GM19463 (cell line): ENCODE results near the gene KIF26B.

Source experiments
- ATAC-seq: cut with Tn5 transposase; IDR thresholded peaks from one replicate; pipeline ENCODE4 v1.9.1; 2021; ENCODE audit warnings: mild to moderate bottlenecking, moderate library complexity; ENCODE audit not compliant: unreplicated experiment

The KIF26B gene

GRCh38 chr1:245409341-245410195, 254.8 kb downstream of the KIF26B start:
- no peak for ATAC-seq

DNA sequence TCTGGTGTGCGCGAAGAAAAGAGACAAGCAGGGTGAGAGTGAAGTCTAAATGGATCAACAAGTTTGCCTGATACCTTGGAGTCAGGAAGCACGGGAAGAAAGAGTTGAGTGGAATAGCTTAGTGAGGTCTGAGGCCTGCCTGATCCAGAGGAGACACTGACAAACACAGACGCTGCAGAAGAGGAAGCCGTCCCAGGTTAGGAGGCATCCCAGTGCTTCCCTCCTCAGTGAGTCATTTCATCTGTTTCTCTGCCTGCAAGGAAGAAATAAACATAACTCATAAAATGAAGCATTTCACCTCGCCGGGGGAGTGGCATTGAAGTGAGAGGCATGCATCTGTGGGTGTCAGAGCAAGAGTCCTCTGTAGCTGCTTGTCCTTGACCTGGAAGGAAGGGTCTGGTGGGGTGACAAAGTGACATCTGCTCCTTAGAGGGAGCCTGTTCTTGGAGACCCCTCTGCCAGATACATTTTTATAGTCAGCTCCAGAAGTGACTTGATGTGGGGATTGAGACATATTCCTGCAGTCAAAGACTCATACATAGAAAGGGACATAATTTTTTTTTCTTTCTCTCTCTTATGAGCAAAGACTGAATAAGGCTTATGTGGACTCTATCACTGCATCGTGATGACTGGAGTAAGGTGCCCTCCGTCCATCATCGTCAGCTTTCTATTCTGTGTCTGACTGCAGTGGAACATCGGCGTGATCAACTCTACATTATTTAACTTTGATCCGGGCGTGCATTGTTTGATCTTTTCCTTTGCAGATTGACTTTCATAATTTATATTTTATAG, 256.7 kb downstream of the KIF26B start:
- no peak for ATAC-seq

- no peak for ATAC-seq
These were observed 257.5 kb downstream of the KIF26B start for GRCh38 chr1:245412306-245412705.

DNA sequence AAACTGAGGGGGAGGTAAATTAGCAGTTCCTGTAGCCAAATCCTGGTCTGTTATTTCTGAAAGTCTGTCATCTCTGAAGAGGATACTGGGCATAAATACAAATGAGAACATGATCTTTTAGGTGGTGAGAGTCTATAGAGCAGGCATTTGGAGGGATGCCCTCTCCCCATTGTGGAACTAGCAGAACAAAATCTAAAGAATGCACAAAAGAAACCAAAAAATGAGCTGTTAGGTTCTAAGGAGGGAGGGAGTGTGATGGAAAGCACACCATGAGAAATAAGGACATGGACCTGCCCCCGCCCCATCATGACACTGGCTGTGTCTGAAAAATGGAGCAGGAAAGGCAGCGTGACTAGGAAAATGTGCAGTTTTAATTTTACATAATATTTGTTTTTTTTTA, 262.0 kb downstream of the KIF26B start:
- no peak for ATAC-seq

- no peak for ATAC-seq
These were observed 263.3 kb downstream of the KIF26B start for GRCh38 chr1:245418077-245418476.

DNA sequence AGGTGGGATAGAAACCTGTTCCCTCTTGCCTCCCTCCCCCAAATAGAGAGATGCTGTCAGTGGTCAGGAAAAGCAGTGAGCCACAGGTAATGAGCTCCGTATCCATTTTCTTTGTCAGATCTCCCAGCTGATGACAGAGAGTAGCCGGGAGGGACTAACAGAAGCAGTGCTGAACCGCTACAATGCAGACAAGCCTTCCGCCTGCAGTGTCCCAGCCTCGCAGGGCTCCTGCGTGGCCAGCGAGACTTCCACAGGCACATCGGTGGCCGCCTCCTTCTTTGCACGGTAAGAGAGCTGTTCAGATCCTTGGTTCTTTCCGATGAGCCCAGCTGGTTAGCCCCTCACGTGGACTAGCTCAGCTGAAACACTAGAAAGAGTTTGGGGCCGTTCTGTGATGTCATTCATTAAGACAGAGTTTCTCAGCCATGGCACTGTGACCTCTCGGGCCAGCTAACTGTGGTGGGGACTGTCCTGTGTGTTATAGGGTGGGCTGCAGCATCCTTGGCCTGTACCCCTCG, 264.7 kb downstream of the KIF26B start:
- no peak for ATAC-seq

GRCh38 chr1:245419989-245420388, 265.2 kb downstream of the KIF26B start:
- no peak for ATAC-seq

- no peak for ATAC-seq
These were observed 266.1 kb downstream of the KIF26B start for GRCh38 chr1:245420926-245421325.

GRCh38 chr1:245428681-245429080, 273.9 kb downstream of the KIF26B start:
- no peak for ATAC-seq

DNA sequence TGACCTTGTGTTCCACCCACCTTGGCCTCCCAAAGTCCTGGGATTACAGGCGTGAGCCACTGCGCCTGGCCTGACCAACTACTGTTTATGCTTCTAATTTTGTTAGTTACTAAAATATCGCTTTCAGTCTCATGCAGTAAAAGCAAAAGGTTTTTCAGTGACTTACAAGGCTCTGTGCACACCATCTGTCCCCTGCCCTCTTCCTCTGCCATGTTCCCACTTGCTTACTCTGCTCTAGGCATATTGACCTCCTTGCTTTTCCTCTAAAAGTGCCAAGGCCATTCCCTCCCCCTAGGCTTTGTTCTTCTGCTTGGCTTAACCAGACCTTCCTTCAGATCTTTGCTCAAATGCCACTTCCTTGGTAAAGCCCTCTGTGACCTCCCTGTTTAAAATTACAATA, 276.9 kb downstream of the KIF26B start:
- no peak for ATAC-seq

DNA sequence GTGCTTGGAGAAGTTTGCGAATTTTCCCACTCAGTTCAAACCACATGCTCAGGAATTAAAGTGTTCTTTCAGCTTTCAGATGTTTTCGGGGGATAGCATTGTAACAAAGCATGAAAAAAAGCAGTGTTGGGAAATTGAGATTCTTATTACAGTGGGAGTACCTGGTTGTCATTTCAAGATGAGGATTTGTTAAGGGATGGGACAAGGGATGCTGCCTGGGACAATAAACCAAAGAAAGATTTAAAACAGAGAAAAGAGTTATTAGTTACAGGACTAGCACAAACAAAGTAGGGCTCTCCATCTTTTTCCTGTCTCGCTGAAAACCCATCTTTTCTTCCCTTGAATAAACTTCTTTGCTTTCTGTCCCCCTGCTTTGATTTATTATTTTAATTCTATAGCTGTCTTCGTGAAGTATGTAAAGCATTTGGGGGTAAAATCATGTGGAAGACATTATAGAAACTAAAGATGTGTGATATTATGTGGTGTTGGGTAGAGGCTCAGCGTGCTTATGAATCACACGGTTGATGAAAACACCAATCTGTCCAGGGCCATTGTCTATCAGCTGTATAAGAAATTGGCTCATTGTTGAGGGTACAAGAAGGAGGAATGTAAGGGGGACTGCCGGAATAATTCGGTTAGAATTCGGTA, 277.6 kb downstream of the KIF26B start:
- ATAC-seq: no peak

DNA sequence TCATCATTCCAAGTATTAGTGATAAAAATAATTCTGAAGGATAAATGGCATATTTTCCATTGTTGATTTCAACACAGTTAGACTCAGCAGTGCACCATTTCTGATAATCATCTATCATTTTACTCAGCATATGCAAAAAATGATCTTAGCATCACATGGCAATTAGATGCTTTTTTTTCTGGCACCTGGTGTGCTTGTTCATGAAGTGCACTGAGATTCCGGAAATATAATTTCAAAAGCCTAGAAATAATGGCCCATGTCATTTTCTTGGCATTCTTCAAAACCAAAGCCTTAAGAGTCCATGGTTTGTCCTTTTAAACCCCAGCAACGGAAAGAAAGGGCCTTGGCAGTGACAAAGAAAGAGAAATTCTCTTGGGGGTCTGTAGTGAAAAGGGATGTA, 278.8 kb downstream of the KIF26B start:
- no peak for ATAC-seq

GRCh38 chr1:245434280-245434679, 279.5 kb downstream of the KIF26B start:
- ATAC-seq: no peak

DNA sequence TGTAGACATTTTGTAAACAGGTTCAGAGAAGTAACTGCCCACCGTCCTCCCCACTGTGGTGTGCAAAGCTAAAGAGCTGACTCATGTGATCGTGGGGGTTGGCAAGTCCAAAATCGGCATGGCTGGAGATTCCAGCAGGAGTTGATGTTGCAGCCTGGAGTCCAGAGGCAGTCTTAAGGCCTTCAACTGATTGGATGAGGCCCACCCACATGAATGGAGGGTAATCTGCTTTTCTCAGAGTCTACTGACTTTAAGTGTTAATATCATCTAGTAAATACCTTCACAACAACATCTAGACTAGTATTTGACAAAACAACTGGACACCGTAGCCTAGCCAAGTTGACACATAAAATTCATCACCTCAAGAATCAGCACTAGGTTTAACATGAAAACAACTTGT, 281.6 kb downstream of the KIF26B start:
- no peak for ATAC-seq

DNA sequence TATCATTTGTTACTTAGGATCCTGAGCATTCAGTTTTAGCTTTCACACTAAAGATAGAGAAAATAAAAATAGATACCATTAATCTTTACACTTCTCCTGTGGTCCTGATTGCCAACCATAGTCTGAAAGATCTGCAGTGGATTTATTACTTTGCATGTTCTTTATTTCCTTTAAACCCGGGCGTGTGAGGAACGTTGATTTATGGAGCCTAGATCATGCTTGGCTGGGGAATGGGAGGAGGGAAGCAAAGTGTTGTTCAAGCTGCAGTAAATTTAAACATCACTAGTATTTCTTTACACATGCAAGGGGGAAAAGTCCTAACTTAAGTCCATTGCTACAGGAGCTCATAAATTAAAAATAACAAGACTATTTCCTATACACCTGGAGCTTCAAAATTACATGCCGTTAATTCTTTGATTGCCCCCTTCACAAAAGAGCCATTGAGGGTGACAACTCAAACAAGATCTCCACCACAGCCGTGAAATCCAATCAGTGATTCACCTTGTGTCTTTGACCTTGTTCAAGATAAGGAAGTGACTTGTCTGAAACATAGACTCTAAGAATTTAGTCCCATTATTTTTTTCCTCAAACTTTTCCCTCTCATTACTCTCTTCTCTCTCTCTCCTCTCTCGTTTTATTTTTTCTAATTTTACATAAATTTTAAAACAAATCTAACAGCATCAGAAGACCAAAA, 282.7 kb downstream of the KIF26B start:
- no peak for ATAC-seq

DNA sequence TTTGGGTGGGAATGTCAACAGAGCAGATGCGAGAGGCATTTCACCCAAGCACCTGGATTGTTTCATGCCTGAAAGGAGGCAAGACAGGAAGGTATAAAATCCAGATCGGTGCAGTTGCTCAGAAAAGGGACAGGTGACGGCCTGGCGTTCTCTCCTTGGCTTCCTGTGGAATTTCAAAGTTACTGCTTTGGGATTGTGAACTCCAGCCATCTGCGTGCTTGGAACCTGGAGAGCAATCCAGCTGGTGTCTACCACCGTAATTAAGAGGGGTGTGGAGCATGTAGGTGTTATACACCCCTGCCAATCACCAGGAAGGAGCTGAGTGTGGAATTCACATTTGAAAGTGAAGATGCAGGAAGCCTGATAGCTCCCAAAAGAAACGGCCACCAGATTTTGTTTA, 286.1 kb downstream of the KIF26B start:
- ATAC-seq: no peak

DNA sequence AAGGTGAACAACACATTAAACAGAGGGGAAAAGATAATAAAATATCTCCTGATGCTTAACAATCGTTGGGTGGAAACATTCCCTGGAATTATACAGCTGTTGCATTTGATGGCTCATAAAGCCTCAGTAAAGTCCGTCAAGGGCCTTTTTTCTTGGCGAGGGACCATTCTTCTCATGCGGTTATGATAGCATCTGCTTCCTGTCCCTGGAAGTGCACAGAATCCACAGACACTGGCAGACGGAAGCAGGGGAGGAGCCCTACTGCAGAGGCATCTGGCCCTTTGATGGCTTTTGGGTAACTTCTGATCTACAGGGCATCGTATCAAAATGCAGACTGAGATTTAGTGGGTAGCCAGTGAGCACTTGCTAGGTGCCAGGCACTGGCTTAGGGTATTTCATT, 286.9 kb downstream of the KIF26B start:
- ATAC-seq: no peak

DNA sequence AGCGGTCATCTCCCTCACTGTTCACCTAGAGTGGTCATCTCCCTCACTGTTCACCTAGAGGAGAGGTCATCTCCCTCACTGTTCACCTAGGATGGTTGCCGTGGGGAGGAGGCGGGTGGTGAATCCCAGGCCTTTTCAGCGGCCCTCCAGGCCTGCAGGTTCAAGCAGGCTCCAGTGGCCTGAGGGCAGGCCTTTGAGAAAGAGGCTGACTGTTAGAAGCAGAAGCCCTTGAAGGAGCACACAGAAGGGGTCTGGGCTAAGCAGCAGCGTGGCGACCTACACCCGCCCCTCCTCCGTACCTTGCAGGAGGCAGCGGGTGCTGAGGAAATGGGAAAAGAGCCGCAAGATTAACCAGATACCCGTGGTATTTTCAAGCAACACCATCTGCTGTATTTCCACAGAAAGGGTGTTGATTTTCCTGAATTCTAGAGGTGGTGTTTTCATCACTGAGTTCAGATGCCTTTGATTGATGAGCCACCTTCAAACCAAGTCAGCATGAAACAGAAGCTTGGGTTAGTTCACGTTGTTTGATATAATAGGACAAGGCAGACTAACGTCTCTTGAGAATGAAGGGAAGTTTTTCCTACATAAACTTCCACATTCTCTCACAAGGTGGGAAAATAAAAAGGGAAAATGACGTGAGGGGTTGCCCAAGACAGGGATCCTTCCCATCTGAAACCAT, 289.5 kb downstream of the KIF26B start:
- ATAC-seq: no peak

- no peak for ATAC-seq
These were observed 290.2 kb downstream of the KIF26B start for GRCh38 chr1:245444945-245445344.

DNA sequence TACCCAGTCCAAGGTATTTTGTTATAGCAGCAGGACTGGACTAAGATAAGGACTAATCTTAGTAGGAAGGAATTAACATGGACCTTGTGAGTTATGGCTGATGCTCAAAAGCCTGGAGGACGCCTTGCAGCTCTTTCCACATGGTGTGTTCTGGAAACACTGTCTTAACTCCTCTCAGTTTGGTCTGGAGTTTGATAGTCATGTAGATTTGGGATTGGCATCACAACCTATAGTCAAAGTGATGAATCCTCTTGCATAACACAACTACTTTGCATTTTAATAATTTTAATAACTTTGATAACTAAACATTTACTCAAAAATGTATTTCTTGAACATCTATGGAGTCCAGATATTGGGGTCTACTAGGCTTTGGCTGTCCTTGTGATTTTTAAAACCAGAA, 293.7 kb downstream of the KIF26B start:
- no peak for ATAC-seq
